ENCODE measurements around the gene ANKRD53.
"Not testable (repeated sequence)": the region's sequence is repeated elsewhere in the genome, so short reads cannot be mapped to it uniquely, and the experiment has no call there.

The ANKRD53 gene

DNA sequence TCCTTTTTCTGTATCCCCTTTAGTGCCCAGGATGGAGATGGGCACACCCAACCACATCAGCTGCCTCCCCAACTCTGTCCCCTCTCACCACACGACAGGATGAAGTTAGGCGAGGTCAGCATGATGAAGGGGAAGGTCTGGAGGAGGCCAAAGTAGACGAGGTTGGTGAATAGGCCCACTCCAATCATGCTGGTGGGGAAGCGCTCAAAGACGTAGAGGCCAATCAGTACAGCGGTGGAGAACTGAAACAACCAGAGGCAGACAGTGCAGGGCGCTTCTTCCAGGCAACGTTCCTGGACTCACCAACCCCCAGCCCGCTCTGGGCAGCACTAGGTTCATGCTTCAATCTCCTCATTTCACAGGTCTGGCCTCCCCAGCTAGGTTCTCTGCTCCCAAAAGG, 13.3 kb downstream of the ANKRD53 start:
- DNase-seq, result no peak

DNA sequence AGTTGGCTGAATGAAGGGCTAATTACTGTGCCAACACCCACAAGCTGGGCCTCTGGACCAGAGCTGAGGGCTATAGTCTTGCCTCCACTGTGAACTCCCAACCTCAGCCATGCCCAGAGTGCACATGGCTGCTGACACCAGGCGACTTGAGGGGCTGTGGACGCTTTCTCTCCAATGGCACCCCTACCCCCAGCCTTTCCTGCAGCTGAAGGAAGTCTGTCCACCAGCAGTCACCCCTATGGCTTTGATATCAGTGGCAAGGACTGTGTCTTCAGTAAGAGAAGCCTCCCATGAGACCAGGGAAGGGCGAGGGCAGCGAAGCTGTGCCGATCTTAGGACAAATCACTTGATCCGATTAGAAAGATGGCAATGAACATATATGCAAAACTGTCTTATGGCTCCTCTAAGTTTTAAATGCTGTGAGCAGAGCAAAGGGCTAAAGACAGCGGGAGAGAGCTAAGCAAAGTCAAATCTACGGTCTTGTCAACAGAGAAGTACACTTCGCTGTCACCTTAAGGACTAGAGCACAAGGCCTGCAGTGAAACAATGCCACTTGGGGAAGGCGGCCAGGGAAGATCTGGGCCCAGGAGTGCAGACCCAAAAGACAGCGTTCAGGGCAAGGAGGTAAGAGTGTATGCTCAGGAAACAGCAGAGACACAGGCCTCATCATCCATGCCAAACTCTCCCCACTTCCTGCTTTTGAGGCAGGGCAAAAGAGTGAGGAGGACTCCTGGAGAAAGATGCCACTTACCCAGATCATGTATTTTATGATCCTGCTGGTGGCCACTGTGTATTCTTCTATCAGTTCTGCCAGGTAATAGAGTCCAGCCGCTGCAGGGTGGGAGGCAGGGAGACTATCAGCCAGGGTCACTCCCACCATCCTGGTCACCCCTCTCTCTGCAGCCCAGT, 14.8 kb downstream of the ANKRD53 start:
- no peak for DNase-seq

DNA sequence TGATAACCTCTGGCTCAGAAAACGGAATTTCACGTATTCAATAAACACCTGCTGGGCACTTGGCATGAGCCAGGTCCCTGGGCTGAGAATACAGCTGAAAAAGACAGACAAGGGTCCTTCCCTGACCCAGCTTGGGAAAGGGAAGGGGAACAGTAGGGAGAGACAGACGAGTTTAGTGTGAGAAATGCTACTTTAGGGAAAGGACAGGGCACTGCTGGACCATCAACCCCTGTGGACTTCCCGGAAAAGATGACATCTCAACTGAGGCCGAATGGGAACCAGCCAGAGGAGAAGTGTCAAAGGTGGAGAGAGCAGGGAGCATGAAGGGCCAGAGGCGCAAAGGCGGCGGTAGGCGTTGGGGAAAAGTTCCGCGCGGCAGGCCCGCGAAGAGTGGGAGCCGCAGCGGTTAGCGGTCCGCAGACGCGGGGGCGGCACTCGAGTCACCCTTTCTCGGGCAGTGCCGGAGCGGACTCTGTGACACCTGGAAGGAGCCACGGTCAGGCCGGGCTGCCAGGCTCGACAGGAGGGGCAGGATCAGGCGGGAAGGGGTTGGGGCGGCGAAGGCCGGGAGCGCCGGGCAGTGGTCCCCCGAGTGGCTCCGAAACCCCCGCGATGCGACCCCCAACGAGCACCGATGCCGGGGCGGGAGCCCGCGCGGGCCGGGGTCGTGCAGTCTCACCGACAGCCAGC, 15.7 kb downstream of the ANKRD53 start:
- peak; percentile 35 for DNase-seq

DNA sequence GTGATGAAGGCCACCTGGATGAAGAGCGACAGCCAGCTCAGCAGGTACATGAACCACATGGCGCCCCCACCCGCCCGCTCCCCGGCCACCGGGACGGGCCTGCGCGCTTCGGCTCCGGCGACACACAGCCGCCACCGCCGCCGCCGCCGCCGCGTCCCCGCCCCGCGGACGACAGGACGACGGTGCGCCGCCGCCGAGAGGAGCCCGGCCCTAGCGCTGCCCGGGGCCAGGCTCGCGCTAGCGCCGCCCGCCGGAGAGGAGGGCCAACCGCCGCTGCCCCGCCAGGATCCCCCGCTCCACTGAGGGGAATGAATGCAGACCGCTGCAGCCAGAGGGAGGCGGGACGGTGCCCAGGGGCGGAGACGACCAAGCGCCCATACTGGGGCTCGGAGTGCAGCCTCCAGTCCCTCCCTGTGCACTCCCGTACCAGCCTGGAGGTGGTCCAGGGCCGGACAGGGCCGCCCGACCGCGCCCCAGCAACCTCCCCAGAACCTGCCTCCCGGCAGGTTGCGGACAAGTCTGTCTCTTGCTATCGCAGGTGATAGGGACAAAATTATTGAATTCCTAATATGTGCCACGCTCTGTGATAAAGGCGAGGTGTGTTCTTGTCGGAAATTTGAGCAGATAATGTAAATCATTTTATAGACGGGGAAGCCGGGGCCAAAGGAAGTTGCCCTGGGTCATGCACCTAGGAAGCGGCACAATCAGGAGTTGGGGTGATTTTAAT, 16.4 kb downstream of the ANKRD53 start, which contains the start of gene TEX261:
TEX261 (minus strand) TSS at position 175 of the 727 bp plus-strand sequence; CDS start at position 59, 116 bp downstream.
- DNase-seq, result peak; percentile 90

DNA sequence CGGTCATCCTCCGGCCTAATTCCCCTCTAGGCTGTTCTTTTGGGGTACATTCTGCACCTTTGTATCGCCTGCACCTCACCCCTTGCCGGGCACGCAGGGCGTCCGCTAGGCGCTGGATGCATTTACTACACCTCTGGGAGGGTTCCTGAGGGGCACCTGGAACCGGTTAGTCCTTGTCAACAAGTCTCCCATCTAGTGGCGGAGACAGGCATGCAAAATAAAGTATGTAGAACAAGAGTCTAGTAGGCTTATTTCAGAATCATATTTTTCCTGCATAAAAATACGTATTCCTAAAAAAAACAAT, 16.9 kb downstream of the ANKRD53 start:
- DNase-seq, result peak; percentile 73

DNA sequence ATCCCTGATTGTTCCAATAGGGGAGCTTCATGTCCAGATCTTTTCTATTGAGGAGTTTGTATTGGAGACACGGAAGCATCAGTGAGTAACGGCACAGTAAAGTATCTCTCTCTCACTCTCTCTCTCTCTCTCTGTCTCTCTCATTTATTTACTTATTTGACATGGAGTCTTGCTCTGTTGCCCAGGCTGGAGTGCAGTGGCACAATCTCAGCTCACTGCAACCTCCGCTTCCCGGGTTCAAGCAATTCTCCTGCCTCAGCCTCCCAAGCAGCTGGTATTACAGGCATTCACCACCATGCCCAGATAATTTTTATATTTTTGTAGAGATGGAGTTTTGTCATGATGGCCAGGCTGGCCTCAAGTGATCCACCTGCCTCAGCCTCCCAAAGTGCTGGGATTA, 20.5 kb downstream of the ANKRD53 start:
- DNase-seq, result not testable (repeated sequence)

DNA sequence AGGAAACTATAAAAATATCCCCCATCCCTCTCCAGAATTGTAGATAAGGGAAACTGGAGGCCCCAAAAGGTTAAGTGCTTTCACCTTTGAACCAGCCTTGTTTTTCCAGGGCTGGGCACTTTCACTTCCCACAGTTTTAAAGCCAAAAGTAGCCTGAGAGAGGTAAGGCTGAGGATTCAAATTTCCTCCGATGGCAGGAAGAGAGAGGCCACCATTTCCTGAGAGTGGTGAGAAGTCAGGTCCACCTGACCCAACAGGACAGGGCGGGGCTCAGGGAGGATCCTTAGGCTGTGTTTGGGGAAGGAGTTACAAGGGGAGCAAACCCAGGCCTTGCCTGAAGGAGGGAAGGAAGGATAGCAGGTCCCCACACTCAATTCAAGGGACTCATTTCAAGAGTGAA, 20.9 kb downstream of the ANKRD53 start:
- no peak for DNase-seq

DNA sequence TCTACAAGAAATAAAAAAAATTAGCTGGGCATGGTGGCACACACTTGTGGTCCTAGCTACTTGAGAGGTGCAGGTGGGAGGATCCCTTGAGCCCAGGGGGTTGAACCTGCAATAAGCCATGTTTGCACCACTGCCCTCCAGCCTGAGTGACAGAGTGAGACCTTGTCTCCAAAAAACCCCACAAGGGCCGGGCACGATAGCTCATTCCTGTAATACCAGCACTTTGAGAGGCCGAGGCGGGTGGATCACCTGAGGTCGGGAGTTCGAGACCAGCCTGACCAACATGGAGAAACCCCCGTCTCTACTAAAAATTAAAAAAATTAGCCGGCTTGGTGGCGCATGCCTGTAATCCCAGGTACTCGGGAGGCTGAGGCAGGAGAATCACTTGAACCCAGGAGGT, 21.5 kb downstream of the ANKRD53 start:
- not testable (repeated sequence) for DNase-seq

DNA sequence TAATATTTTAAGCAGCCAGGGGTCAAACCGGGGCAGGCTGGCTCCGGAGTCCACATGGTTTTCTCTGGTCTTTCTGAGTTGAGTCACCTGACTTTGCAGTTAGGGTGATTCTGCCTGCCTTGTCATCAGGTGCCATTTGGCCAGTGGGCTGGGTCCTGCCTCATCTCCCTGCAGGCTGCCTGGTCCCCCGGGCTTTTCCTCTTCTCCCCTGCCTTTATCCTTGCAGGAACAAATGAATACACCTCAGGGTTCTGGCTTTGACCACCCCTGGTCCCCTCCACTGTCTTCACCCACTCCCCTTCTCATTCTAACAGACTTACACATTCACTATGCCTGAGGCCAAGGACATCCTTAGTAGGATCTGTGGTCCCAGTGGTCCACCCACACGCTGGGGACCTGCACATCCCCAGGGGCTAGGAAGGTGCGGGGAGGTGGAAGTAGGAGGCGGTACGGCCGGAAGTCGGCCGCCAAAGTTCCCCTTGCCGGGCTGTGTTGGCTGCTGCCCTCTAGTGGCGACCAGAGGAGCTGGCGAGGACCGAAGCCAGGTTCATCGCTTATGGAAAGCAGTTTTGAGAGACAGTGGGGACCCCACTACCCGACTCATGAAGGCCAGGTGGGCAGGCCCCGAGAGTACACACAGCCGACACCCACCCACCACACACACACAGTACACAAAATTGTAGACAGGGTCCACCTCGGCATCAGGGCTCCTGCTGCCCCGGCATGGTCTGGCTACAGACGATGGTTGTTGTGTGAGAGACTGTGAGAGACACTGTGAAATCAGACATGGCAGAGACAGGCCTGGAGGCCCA, 22.6 kb downstream of the ANKRD53 start:
- peak; percentile 88 for DNase-seq

DNA sequence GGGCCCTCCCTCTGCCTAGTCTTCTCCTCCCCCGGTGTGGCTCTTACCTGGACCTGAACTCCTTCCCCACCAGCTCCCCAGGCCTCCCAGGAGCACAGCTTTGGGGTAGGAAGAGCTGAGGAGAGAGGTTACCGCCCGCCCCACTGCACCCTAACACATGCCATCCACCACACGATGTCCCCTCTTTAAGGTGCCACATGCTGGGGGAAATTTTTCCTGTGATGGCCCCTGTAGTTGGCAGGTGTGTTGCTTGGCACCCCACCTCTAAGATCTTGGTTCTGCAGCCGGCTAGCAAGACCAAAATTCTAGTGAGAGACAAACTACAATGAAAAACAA, 23.1 kb downstream of the ANKRD53 start:
- no peak for DNase-seq

DNA sequence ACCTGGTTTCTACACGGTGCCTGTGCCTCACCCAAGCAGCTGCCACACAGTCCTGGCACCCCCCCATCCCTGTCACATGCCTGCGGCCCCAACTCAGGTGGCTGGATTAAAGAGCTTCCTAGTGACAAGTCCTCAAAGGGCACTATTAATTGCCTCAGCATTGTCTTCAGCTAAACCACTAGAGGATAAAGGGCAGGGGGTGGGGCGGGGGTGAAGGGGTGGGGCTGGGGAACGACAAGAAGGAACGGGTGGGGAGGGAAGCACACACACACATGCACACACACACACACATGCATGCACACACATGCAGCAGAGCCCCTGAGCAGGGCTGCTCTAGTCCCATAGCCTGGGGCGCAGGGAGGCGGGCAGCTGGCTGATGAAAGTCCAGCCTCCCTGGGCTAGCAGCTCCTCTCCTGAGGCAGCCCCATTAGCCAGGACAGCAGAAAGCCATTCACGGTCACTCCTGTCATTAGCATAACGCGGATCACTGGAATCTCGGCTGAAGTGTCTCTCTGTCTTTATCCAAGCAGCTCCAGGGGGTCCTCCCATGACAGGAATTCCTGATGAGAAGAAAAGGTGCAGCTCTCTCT, 23.6 kb downstream of the ANKRD53 start:
- DNase-seq, result no peak

DNA sequence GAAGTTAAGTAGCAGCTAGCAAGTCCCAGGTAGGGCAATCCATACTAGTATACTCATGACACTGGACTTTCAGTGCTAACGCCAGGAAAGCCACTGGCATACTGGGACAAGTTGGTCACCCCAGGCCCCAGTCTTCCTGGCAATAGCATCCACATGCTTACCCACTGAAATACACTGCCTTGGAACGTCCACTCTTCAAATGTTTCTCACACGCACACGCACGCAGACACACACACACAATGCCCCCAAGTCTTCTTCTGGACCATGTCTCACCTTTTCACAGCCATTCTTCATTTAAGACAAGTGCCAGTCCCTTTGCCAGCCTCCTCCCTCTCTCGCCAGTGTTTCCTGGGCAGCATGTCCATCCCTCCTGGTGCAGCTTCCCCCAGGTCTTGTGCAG, 25.0 kb downstream of the ANKRD53 start:
- DNase-seq, result no peak

DNA sequence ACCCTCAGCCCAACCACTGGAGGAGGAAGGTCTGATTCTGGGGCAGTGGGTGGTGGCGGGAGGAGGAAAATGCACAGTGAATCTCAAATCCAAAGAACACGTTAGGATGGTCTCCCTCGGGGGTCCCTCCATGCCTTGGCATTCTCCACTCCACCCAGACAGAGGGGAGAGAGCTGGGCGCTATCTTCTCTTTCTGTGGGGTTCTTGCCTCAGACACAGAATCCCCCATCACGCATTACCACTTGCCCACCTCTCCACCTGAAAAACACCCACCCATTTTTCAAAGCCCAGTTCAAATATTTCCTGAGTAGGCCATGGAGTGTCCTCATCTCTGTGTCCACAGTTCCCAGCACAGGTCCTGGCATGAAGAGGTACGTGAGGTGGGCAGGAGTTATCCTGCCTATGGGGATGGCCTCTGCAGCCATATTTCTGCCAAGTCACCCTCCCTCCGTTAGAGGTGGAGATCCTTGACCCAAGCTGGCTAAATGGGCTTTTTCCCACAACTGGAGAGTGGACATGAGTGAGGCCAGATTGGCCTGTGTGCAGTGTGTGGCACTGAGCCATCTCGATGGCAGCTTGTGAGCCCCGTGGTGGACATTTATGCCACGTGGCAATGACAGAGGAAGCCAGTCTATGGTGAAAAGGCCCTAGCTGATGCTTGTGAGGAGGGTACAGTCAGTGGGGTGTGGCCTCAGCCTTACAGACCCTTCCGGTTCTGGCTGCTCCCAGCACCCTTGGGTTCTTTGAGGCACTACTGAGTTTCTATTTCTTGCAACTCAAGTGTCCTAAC, 25.7 kb downstream of the ANKRD53 start:
- no peak for DNase-seq

DNA sequence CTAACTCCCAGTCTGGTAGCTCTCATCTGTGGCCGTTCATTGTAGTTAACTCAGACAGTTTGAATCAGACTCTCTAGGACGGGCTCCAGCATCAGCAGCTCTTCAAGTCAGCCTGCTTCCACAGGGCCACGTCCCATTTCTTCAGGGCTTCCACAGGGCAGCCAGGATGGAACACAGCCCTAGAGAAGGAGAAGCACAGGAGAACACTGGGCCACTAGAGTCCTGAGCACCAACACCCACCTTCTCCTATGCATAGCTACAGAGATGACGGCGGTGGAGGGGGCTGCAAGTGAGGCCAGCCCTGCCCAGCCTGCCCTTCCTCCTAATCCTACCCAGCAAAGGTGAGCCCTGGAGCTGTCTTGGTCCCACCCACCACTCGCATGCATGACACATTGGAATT, 26.4 kb downstream of the ANKRD53 start:
- no peak for DNase-seq

DNA sequence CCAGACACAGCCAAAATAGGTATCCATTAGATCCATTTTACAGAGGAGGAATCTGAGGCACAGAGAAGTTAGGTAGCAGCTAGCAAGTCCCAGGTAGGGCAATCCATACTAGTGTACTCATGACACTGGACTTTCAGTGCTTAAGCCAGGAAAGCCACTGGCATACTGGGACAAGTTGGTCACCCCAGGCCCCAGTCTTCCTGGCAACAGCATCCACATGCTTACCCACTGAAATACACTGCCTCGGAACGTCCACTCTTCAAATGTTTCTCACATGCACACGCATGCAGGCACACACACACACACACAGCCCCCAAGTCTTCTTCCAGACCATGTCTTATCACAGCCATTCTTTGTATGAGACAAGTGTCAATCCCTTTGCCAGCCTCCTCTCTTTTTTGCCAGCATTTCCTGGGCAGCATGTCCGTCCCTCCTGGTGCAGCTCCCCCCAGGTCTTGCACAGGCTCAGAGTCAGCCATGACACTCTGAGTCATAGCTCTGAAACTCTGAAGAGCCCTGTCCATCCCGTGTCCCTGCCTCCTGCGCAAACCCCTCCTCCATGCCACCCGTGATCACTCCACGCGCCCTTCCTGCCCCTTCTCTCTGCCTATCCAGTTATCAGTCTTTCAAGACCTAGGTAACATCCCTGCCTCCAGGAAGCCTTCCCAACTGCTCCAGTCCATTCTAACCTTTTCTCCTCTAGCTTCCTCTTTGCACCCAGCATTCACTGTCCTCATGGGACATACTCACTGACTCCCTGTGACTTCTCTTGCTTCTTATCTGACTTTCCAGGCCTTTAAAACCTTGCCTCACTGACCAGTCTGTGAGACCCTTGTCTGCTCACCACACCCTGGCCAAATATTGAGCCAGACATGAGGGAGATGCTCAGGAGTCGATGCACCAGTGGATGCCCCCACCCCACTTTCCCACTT, 27.1 kb downstream of the ANKRD53 start:
- DNase-seq, result no peak

DNA sequence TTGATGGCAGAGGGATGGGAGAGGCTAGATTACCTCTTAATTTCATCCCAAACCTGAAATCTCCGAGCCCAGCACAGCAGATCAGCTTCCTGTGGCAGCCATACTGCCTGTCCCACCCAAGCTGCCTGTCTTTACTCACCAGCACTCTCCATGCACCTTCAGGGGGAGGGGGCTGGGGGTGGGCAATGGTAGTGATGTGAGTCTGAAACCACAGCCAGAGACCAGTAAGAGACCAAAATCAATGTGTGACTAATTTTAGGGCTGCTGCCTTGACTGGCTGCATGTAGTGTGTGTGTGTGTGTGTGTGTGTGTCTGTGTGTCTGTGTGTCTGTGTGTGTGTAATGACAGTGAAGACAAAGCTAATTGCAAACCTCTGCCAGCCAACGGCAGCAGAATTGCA, 27.9 kb downstream of the ANKRD53 start:
- no peak for DNase-seq

DNA sequence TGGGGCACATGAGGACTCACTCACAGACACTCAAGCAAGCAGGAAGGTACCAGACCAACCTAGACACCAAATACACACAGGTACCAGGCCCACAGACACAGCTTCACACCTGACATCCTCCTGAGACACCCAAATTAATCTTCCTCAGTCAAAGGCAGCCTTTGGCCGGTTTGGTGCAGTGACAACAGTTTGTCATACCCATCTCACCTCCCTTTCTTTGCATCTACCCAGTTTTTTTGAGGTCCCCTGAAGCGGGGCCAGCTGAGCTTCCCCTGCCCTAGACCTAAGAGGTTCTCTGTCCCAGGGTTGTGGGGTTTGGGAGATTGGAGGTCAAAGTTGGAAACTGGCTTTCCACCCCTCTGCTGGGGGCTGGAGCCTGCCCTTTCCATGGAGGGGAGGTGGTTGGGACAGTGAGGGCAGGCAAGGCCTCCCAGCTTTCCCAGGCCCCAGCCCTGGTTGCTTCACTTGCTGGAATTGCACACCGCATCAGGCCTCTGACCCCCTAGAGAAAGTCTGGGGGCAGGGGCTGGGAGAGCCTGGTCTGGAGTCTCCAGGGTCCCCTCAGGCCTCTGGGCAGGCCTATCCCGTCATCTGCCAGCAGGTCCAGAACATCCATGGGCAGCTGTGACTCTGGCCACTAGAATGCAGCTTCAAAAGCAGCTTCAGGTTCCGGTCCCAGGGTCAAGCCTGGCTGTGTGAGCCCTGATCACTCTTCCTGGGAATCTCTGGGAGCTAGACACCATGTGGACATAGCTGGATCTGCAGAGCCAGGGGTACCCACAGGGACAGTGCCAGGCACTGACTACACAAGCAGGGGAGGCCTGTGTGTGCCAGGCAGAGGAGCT, 28.7 kb downstream of the ANKRD53 start:
- DNase-seq, result no peak

DNA sequence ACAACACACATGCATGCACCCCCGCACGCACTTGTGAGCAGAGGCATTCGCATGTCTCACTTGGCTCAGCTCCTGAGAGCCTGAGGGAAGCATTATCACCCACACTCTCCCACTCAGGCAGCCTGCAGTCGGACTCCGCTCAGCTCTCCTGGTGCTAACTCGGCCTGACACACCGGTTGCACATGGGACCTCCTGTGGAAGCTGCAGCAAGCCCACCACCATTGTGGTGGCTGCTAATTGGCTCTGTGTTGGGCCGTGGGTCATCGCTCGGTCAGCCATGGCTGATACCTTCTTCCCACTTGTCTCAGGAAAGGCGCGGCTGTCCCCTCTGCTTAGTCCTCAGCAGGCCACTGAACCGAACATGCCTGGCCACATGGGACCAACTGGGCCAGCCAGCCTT, 29.9 kb downstream of the ANKRD53 start:
- no peak for DNase-seq

DNA sequence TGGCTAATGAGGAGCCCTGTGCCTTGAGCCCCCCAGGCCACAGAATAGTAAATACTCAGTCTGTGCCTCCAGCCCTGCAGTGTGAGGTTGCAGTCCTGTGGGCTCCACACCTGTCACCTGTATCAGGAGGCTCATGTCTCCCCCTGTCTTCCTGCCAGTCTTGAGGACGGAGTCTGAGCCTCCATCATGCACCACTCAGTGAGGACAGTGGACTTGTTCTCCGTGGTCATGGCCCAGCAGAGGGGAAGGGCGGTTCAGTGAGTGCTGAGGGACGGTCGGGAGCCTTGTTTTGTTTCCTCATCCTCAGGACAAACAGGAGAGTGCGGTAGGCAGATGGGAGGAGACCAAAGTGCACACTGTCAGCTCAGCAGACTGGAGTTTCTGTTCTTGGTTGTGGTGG, 33.4 kb downstream of the ANKRD53 start:
- DNase-seq, result not testable (repeated sequence)

DNA sequence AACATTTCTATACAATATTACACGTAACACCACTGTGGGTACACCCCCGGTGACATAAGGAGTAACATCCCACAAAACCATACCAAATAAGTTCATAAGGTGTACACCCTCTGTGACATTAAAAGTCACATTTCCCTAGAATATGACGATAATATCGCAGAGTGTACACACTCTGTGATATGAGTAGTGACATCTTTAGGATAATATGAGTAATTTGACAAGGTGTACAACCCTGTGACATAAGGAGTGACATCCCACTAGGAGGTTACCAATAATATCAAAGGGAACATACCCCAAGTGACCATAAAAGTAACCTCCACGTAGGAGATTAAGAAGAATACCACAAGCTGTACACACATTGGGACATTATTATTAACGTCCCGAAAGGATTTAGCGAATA, 40.2 kb downstream of the ANKRD53 start:
- DNase-seq, result no peak

All from CD4-positive, alpha-beta T cell treated with Interleukin-6 for 4 hours (primary cell).